SK-N-SH (cell line): Measurements from ENCODE around the gene SFMBT2. TPM values are rescaled to one million over a fixed set of nuclear protein-coding genes. Genes with fewer than 3 reads are reported as not detected.

Source experiments
- CTCF ChIA-PET: fragments of 300-600, 350-600 bp; formaldehyde crosslinking; extraction: SDS; loops from one replicate; lab custom pipeline; 2021; lab: Yijun Ruan, JAX
- POLR2A ChIA-PET: fragments of 350-600 bp; sonication (Branson Sonifier 250); formaldehyde crosslinking; extraction: SDS; loops from one replicate; lab custom pipeline; 2020; ENCODE audit warnings: antibody characterized with exemption, inconsistent platforms; lab: Yijun Ruan, JAX
- DNase-seq: peaks from one replicate; pipeline ENCODE4 v3.0.0; 2012
- H2AFZ ChIP-seq: fragments of 200-600 bp; sonication (generic); 2 replicates; pipeline ENCODE4 v1.8.1; 2016; ENCODE audit warnings: antibody characterized with exemption, mild to moderate bottlenecking, low read depth
- H3F3A ChIP-seq: fragments of 200-600 bp; sonication (generic); replicated peaks from 2 replicates; pipeline ENCODE3; 2016; ENCODE audit warnings: antibody characterized with exemption, mild to moderate bottlenecking; ENCODE audit not compliant: insufficient read depth
- H3K27ac ChIP-seq, 2 experiments: fragments of 200-500 bp in 1 of 2; fragments of 200-600 bp in 1 of 2; sonication (Bioruptor generic) in 1 of 2; sonication (generic), shearing (Covaris generic) in 1 of 2; 2 replicates each; pipeline versions ENCODE4 v1.5.1 to v1.6.1; 2014 to 2016; ENCODE audit warnings: low read depth in 2 of 2, inconsistent platforms in 1 of 2, low read length in 1 of 2, mild to moderate bottlenecking in 1 of 2, mixed read lengths in 1 of 2
- H3K27me3 ChIP-seq: fragments of 200-600 bp; sonication (generic), shearing (Covaris generic); 2 replicates; pipeline ENCODE4 v1.6.1; 2016; ENCODE audit warnings: mixed run types; ENCODE audit not compliant: insufficient read depth
- H3K36me3 ChIP-seq, 2 experiments: fragments of 200-500 bp in 1 of 2; fragments of 200-600 bp in 1 of 2; sonication (Bioruptor generic) in 1 of 2; sonication (generic) in 1 of 2; replicated peaks in 1 of 2; 2 replicates each; pipeline versions ENCODE3 to v1.5.1; 2014 to 2016; ENCODE audit warnings: low read length in 1 of 2, mild to moderate bottlenecking in 1 of 2; ENCODE audit not compliant: insufficient read depth in 2 of 2, control insufficient read depth in 1 of 2
- H3K4me1 ChIP-seq, 2 experiments: fragments of 200-500 bp in 1 of 2; fragments of 200-600 bp in 1 of 2; sonication (Bioruptor generic) in 1 of 2; sonication (generic), shearing (Covaris generic) in 1 of 2; 2 replicates each; pipeline versions ENCODE4 v1.5.1 to v1.6.1; 2014 to 2016; ENCODE audit warnings: low read depth in 1 of 2, low read length in 1 of 2, mixed run types in 1 of 2; ENCODE audit not compliant: insufficient read depth in 2 of 2, control insufficient read depth in 1 of 2
- H3K4me2 ChIP-seq: fragments of 200-600 bp; sonication (generic), shearing (Covaris generic); 2 replicates; pipeline ENCODE4 v1.6.1; 2017; ENCODE audit warnings: mixed run types
- H3K4me3 ChIP-seq, 2 experiments: fragments of 200-500 bp in 1 of 2; fragments of 200-600 bp in 1 of 2; sonication (Bioruptor generic) in 1 of 2; sonication (generic), shearing (Covaris generic) in 1 of 2; 2 replicates each; pipeline versions ENCODE4 v1.5.1 to v1.8.1; 2014 to 2016; ENCODE audit warnings: low read depth in 2 of 2, inconsistent platforms in 1 of 2, low read length in 1 of 2, mild to moderate bottlenecking in 1 of 2, mixed read lengths in 1 of 2, moderate library complexity in 1 of 2
- H3K79me2 ChIP-seq: fragments of 200-600 bp; sonication (generic); 2 replicates; pipeline ENCODE4 v1.8.1; 2017; ENCODE audit warnings: mild to moderate bottlenecking; ENCODE audit not compliant: insufficient read depth
- H3K9ac ChIP-seq: fragments of 200-600 bp; sonication (generic); 2 replicates; pipeline ENCODE4 v1.6.1; 2017; ENCODE audit warnings: mixed run types
- H3K9me2 ChIP-seq: fragments of 200-600 bp; sonication (generic); 2 replicates; pipeline ENCODE4 v1.6.1; 2017; ENCODE audit warnings: mixed run types
- H3K9me3 ChIP-seq: fragments of 200-600 bp; sonication (generic); 2 replicates; pipeline ENCODE4 v1.6.1; 2017; ENCODE audit warnings: mixed run types, mild to moderate bottlenecking, moderate library complexity
- H4K20me1 ChIP-seq: fragments of 200-600 bp; sonication (generic); 2 replicates; pipeline ENCODE4 v1.6.1; 2017; ENCODE audit warnings: mild to moderate bottlenecking, mixed run types; ENCODE audit not compliant: insufficient read depth
- CHD2 ChIP-seq: fragments of 150-350 bp; IDR thresholded peaks from 2 replicates; pipeline ENCODE4 v1.6.1; 2018; ENCODE audit warnings: low read length; ENCODE audit not compliant: partially characterized antibody
- EP300 ChIP-seq, 2 experiments: IDR thresholded peaks; 2 replicates each; pipeline versions ENCODE4 v1.4.0 to v1.6.1; 2012; ENCODE audit warnings: borderline replicate concordance in 1 of 2, low read depth in 1 of 2, low read length in 1 of 2
- EZH2phosphoT487 ChIP-seq: fragments of 200-600 bp; sonication (generic); IDR thresholded peaks from 2 replicates; pipeline ENCODE4 v1.6.1; 2017; ENCODE audit warnings: low read depth, mixed run types, mild to moderate bottlenecking, antibody characterized with exemption, moderate library complexity, borderline replicate concordance
- FOSL2 ChIP-seq: IDR thresholded peaks from 2 replicates; pipeline ENCODE4 v1.4.0; 2012; ENCODE audit warnings: low read depth, mild to moderate bottlenecking, moderate library complexity, borderline replicate concordance
- FOXJ3 ChIP-seq: sonication (generic); formaldehyde crosslinking; IDR thresholded peaks from 2 replicates; pipeline ENCODE4 v1.5.1; 2020; ENCODE audit warnings: mild to moderate bottlenecking, missing genetic modification reagents
- FOXM1 ChIP-seq: IDR thresholded peaks from 2 replicates; pipeline ENCODE4 v1.4.0; 2012; ENCODE audit warnings: low read depth, mild to moderate bottlenecking
- GATA2 ChIP-seq: sonication (generic); formaldehyde crosslinking; IDR thresholded peaks from 2 replicates; pipeline ENCODE4 v1.5.0; 2020; ENCODE audit warnings: mild to moderate bottlenecking, missing genetic modification reagents
- MAX ChIP-seq: IDR thresholded peaks from 2 replicates; pipeline ENCODE4 v1.4.0; 2012; ENCODE audit warnings: low read depth
- NFIC ChIP-seq: IDR thresholded peaks from 2 replicates; pipeline ENCODE4 v1.4.0; 2012; ENCODE audit warnings: borderline replicate concordance
- RAD21 ChIP-seq: IDR thresholded peaks from 2 replicates; pipeline ENCODE4 v1.6.1; 2012; ENCODE audit warnings: mild to moderate bottlenecking, low read length
- RFX5 ChIP-seq: IDR thresholded peaks from 2 replicates; pipeline ENCODE4 v1.6.1; 2012; ENCODE audit warnings: mild to moderate bottlenecking, improper control_type of control experiment, low read length
- SMC3 ChIP-seq: IDR thresholded peaks from 2 replicates; pipeline ENCODE4 v1.6.1; 2012; ENCODE audit warnings: low read depth, low read length, improper control_type of control experiment
- USF1 ChIP-seq: IDR thresholded peaks from 2 replicates; pipeline ENCODE4 v1.4.0; 2012; ENCODE audit warnings: low read depth, borderline replicate concordance
- WGBS: methylation state at CpG from one replicate; pipeline ENCODE4 v1.1.6; 2017; ENCODE audit warnings: low lambda C conversion rate; 5-methylcytosine and 5-hydroxymethylcytosine counted together
- polyA plus RNA-seq, 3 experiments: library from polyadenylated mRNA; depleted of rRNA; stranded (reverse); fragments of >200 nt; gene quantifications; 2 replicates each; pipeline ENCODE4 v1.2.3, GENCODE V29; 2012
- TF ChIP-seq, protein P1 (sequence below): fragments of 200-600 bp; sonication (generic); IDR thresholded peaks from 2 replicates; pipeline ENCODE4 v1.6.1; 2017; ENCODE audit warnings: antibody characterized with exemption, mild to moderate bottlenecking, moderate library complexity
- TF ChIP-seq, protein P2 (sequence below): IDR thresholded peaks from 2 replicates; pipeline ENCODE4 v1.4.0; 2012; ENCODE audit warnings: low read depth, borderline replicate concordance

Gene SFMBT2
- polyA plus RNA-seq, 1 of the 3 experiments (the other 2 are of a cell fraction) = 0.20 TPM

DNA sequence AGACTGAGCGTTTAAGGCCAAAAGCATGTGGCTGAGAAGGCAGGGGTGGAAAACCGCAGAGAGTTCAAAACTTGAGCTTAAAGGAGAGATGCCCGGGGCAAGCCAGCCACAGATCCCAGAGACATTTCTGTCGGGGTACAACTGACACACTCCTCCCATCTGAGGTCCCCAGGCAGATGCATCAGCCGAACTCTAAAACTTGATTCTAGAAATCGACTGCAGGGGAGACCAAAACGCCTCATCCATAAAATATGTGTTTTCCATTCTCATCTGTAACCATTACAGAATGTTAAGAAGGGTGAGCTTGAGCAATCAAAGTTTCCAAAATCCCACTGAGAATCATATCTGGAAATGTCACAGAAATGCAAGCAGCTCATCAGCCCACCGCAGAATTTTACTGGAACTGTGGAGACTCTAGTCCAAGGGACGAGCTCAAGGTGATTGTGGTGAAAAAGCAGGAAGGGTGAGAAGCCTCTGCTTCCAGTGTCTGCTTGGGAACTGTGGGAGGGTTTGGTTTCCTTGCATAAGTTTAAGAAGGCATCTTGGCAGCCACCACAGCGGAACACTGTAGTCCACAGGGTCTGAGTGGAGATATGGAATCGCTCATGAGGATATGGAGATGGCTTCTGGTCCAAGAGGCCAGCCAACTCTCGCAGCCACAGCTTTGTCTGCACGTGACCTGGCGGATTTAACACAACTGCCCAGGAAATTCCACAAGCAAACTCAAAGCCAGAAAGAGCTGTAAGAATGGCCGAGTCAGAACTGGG lies 249.2 kb downstream of the SFMBT2 start:
- TF ChIP-seq FOXJ3 (CRISPR knock-in tag) (no peak), NFIC (no peak), RAD21 (no peak), GATA2 (CRISPR knock-in tag) (no peak), FOXM1 (no peak), EP300 (IDR thresholded peaks at IDR 0.05; ENCODE audit: borderline replicate concordance in 1 of 2, low read depth in 1 of 2, low read length in 1 of 2) (no peak), RFX5 (no peak), MAX (no peak), EZH2phosphoT487 (no peak), SMC3 (no peak), CHD2 (no peak), USF1 (no peak), FOSL2 (no peak)
- TF ChIP-seq, protein P1, sequence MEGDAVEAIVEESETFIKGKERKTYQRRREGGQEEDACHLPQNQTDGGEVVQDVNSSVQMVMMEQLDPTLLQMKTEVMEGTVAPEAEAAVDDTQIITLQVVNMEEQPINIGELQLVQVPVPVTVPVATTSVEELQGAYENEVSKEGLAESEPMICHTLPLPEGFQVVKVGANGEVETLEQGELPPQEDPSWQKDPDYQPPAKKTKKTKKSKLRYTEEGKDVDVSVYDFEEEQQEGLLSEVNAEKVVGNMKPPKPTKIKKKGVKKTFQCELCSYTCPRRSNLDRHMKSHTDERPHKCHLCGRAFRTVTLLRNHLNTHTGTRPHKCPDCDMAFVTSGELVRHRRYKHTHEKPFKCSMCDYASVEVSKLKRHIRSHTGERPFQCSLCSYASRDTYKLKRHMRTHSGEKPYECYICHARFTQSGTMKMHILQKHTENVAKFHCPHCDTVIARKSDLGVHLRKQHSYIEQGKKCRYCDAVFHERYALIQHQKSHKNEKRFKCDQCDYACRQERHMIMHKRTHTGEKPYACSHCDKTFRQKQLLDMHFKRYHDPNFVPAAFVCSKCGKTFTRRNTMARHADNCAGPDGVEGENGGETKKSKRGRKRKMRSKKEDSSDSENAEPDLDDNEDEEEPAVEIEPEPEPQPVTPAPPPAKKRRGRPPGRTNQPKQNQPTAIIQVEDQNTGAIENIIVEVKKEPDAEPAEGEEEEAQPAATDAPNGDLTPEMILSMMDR = no peak
- TF ChIP-seq, protein P2, sequence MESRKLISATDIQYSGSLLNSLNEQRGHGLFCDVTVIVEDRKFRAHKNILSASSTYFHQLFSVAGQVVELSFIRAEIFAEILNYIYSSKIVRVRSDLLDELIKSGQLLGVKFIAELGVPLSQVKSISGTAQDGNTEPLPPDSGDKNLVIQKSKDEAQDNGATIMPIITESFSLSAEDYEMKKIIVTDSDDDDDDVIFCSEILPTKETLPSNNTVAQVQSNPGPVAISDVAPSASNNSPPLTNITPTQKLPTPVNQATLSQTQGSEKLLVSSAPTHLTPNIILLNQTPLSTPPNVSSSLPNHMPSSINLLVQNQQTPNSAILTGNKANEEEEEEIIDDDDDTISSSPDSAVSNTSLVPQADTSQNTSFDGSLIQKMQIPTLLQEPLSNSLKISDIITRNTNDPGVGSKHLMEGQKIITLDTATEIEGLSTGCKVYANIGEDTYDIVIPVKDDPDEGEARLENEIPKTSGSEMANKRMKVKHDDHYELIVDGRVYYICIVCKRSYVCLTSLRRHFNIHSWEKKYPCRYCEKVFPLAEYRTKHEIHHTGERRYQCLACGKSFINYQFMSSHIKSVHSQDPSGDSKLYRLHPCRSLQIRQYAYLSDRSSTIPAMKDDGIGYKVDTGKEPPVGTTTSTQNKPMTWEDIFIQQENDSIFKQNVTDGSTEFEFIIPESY = no peak
- Histone ChIP-seq H3K9me3 (no peaks in the 10 kb centered on the region), H3F3A (no peaks in the 10 kb centered on the region), H3K4me3 (no peak overlapping the region), H3K79me2 (no peaks in the 10 kb centered on the region), H3K4me2 (no peak overlapping the region), H3K36me3 (no peaks in the 10 kb centered on the region), H3K9me2 (no peaks in the 10 kb centered on the region), H3K27ac (no peak overlapping the region), H3K9ac (no peak overlapping the region), H3K4me1 (no peaks in the 10 kb centered on the region), H3K27me3 (no peaks in the 10 kb centered on the region), H4K20me1 (no peaks in the 10 kb centered on the region), H2AFZ (no peak overlapping the region)
- DNase-seq = no peak
- 53% methylated on average over 14 of the region's 15 CpGs for WGBS
- POLR2A ChIA-PET = no interaction called here
- CTCF ChIA-PET = interaction anchor here (1.1 kb wide), 1 partner anchor 40 kb away, joined by 3 read pairs; no protein-coding TSS in a partner anchor
